Skeletal muscle satellite cell (primary cell): Measurements from ENCODE around the gene ADIPOR1.
"Not testable (repeated sequence)": the region's sequence is repeated elsewhere in the genome, so short reads cannot be mapped to it uniquely, and the experiment has no call there.

Experiments used
- H3K27me3 ChIP-seq: 2 replicates; pipeline ENCODE4 v1.7.0; 2013; ENCODE audit warnings: low read length; ENCODE audit not compliant: control insufficient read depth, insufficient read depth
- H3K36me3 ChIP-seq: 2 replicates; pipeline ENCODE4 v1.7.0; 2013; ENCODE audit warnings: mild to moderate bottlenecking, control low read depth, low read length; ENCODE audit not compliant: insufficient read depth
- H3K4me1 ChIP-seq: 2 replicates; pipeline ENCODE4 v1.7.0; 2013; ENCODE audit warnings: low read length; ENCODE audit not compliant: control insufficient read depth, insufficient read depth
- H3K4me2 ChIP-seq: 2 replicates; pipeline ENCODE4 v1.7.0; 2013; ENCODE audit warnings: mild to moderate bottlenecking, low read length
- H3K4me3 ChIP-seq: 2 replicates; pipeline ENCODE4 v1.7.0; 2013; ENCODE audit warnings: low read length
- H3K9ac ChIP-seq: 2 replicates; pipeline ENCODE4 v1.7.0; 2013; ENCODE audit warnings: mild to moderate bottlenecking, low read depth, low read length, moderate library complexity
- H3K9me3 ChIP-seq: replicated peaks from 2 replicates; pipeline ENCODE4 v1.7.0; 2013; ENCODE audit warnings: mild to moderate bottlenecking, control low read depth, low read length

Gene ADIPOR1

GRCh38 chr1:202932476-202932875 is 25.6 kb downstream of the ADIPOR1 start:
- peaks cover 3% of the 10 kb centered on the region for H3K27me3 ChIP-seq
- H3K9ac ChIP-seq: no peak overlapping the region
- H3K36me3 ChIP-seq: no peaks in the 10 kb centered on the region
- no peak overlapping the region for H3K4me2 ChIP-seq
- H3K9me3 ChIP-seq: no peaks in the 10 kb centered on the region
- H3K4me1 ChIP-seq: no peaks in the 10 kb centered on the region
- no peak overlapping the region for H3K4me3 ChIP-seq

- Histone ChIP-seq H3K36me3 (peaks cover 8% of the 10 kb centered on the region), H3K4me1 (peaks cover 8% of the 10 kb centered on the region), H3K4me3 (peak within 1 kb of the TSS; percentile 96), H3K9ac (peak within 1 kb of the TSS; percentile 92), H3K27me3 (no peaks in the 10 kb centered on the region), H3K9me3 (no peaks in the 10 kb centered on the region), H3K4me2 (peak within 1 kb of the TSS; percentile 96)
Observed at GRCh38 chr1:202926581-202927491, 31.3 kb downstream of the ADIPOR1 start, which contains the start of gene KLHL12. KLHL12 (minus strand) TSS chr1:202927234; CDS start chr1:202925162, 2,072 bp downstream.

GRCh38 chr1:202923533-202923932 is 34.6 kb downstream of the ADIPOR1 start:
- peaks cover 14% of the 10 kb centered on the region for H3K36me3 ChIP-seq
- no peak overlapping the region for H3K9ac ChIP-seq

GRCh38 chr1:202919615-202920014 is 38.5 kb downstream of the ADIPOR1 start:
- no peak overlapping the region for H3K4me2 ChIP-seq
- H3K36me3 ChIP-seq: peaks cover 44% of the 10 kb centered on the region

More at GRCh38 chr1:202923533-202923932, 34.6 kb downstream of the ADIPOR1 start:
- no peaks in the 10 kb centered on the region for H3K27me3 ChIP-seq
- H3K9me3 ChIP-seq: no peaks in the 10 kb centered on the region
- H3K4me2 ChIP-seq: no peak overlapping the region
- peaks cover 8% of the 10 kb centered on the region for H3K4me1 ChIP-seq
- H3K4me3 ChIP-seq: no peak overlapping the region

DNA sequence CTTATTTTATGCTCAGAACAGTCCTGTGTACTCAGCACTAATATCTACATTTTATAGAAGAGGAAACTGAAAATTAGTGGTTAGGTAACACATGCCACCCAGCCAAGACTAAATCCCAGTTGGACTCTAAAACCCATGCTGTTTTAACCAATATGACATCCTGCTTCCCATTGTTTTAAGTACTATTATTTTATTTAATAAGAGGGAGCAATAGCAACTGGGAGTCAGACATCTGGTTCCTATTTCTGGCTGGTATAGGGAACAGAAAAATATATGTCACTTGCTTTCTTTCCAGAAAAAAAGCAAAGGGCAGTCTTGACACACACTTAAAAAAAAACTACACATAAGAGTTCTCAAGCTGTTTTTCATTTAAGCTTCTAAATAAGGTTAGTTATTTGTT is 43.0 kb downstream of the ADIPOR1 start:
- Histone ChIP-seq H3K9me3 (no peaks in the 10 kb centered on the region), H3K4me3 (no peak overlapping the region), H3K36me3 (peaks cover 65% of the 10 kb centered on the region), H3K4me1 (no peaks in the 10 kb centered on the region), H3K27me3 (no peaks in the 10 kb centered on the region), H3K9ac (no peak overlapping the region), H3K4me2 (no peak overlapping the region)

More at GRCh38 chr1:202919615-202920014, 38.5 kb downstream of the ADIPOR1 start:
- H3K4me3 ChIP-seq: no peak overlapping the region
- no peaks in the 10 kb centered on the region for H3K27me3 ChIP-seq
- H3K4me1 ChIP-seq: no peaks in the 10 kb centered on the region
- no peaks in the 10 kb centered on the region for H3K9me3 ChIP-seq
- H3K9ac ChIP-seq: no peak overlapping the region

DNA sequence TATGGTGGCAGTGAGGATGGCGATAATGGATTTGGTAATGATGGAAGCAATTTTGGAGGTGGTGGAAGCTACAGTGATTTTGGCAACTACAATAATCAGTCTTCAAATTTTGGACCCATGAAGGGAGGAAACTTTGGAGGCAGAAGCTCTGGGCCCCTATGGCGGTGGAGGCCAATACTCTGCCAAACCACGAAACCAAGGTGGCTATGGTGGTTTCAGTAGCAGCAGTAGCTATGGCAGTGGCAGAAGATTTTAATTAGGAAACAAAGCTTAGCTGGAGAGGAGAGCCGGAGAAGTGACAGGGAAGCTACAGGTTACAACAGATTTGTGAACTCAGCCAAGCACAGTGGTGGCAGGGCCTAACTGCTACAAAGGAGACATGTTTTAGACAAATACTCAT is 45.6 kb downstream of the ADIPOR1 start:
- H3K9ac ChIP-seq, H3K4me1 ChIP-seq, H3K9me3 ChIP-seq, H3K4me2 ChIP-seq, H3K4me3 ChIP-seq, H3K27me3 ChIP-seq: not testable (repeated sequence)
- H3K36me3 ChIP-seq: peaks cover 77% of the 10 kb centered on the region

DNA sequence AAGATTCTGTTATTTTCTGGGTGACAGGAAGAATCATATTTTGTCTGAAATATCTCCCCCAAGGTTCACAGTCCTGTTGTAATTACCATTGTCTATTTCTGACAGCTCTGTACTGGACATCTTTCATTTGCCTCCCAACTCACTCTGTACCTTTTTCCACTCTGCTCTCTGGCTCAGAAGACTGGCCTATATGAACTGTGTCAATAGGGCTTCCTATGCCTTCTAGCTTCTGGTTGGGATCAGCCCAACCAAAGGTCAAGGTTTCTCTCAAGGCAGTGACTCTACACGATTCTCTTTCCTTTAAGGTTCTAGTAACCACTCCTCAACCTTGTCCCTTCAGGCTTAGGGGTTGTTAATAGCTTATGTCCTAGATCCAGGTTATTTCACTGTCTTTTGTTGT is 48.6 kb downstream of the ADIPOR1 start:
- no peak overlapping the region for H3K4me3 ChIP-seq
- no peaks in the 10 kb centered on the region for H3K9me3 ChIP-seq
- H3K9ac ChIP-seq: no peak overlapping the region
- no peaks in the 10 kb centered on the region for H3K4me1 ChIP-seq
- no peak overlapping the region for H3K4me2 ChIP-seq
- no peaks in the 10 kb centered on the region for H3K27me3 ChIP-seq
- peaks cover 58% of the 10 kb centered on the region for H3K36me3 ChIP-seq

DNA sequence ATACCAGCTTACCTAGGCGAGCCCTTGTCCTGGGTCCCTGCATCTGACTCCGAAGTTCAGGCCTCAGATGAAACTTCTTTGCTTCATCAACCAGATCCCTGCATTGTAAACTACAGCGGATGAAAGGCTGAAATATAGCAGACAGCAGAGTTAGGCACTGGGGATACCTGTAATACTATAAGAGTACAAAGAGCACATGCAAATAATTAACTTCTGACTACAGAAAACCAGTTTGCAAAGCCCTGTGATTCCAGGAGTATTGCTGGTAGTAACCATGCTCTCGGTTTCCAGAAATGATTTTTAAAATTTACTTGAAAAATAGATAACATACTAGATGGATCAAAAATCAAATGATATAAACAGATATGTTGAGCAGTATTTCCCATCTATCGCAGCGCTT is 49.1 kb downstream of the ADIPOR1 start:
- Histone ChIP-seq H3K4me1 (no peaks in the 10 kb centered on the region), H3K4me3 (no peak overlapping the region), H3K9me3 (no peaks in the 10 kb centered on the region), H3K27me3 (no peaks in the 10 kb centered on the region), H3K9ac (no peak overlapping the region), H3K4me2 (no peak overlapping the region), H3K36me3 (peaks cover 55% of the 10 kb centered on the region)

DNA sequence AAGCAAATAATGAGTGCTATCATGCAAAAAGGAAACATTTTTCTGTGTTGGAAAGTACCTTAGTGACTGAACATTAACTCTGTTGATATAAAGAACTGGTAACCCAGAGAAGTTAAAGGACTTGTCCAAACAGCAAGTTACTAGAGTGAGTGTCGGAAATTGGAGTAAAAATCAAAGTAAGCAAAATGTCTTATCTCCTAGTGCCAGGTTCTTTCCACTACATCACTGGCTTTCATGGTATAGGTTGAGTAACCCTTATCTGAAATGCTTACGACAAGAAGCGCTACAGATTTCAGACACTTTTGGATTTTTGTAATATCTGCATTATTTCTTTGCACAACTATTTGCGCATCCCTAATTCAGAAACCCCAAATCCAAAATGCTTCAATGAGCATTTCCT is 52.8 kb downstream of the ADIPOR1 start:
- no peak overlapping the region for H3K9ac ChIP-seq
- H3K4me3 ChIP-seq: no peak overlapping the region
- no peaks in the 10 kb centered on the region for H3K27me3 ChIP-seq
- H3K4me1 ChIP-seq: no peaks in the 10 kb centered on the region
- H3K9me3 ChIP-seq: no peaks in the 10 kb centered on the region
- peaks cover 31% of the 10 kb centered on the region for H3K36me3 ChIP-seq
- no peak overlapping the region for H3K4me2 ChIP-seq

DNA sequence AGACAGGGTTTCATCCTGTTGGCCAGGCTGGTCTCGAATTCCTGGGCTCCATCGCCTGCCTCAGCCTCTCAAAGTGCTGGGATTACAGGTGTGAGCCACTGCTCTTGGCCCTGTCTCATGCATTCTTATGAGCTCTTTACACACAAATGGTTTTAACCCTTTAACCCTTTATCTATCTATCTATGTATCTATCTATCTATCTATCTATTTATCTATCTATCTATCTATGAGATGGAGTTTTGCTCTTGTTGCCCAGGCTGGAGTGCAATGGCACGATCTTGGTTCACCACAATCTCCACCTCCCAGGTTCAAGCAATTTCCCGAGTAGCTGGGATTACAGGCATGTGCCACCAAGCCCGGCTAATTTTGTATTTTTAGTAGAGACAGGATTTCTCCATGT is 54.3 kb downstream of the ADIPOR1 start:
- not testable (repeated sequence) for H3K9me3 ChIP-seq, H3K27me3 ChIP-seq, H3K4me2 ChIP-seq, H3K9ac ChIP-seq, H3K4me3 ChIP-seq, H3K4me1 ChIP-seq
- H3K36me3 ChIP-seq: peaks cover 21% of the 10 kb centered on the region

- H3K4me1 ChIP-seq: no peaks in the 10 kb centered on the region
- no peak overlapping the region for H3K4me2 ChIP-seq
- peaks cover 14% of the 10 kb centered on the region for H3K36me3 ChIP-seq
- H3K9ac ChIP-seq: no peak overlapping the region
- no peaks in the 10 kb centered on the region for H3K27me3 ChIP-seq
- no peak overlapping the region for H3K4me3 ChIP-seq
- H3K9me3 ChIP-seq: no peaks in the 10 kb centered on the region
Observed at GRCh38 chr1:202901555-202901954, 56.6 kb downstream of the ADIPOR1 start.

- no peak overlapping the region for H3K4me3 ChIP-seq
- H3K9ac ChIP-seq: no peak overlapping the region
- no peaks in the 10 kb centered on the region for H3K27me3 ChIP-seq
- H3K4me1 ChIP-seq: peaks cover 10% of the 10 kb centered on the region
- no peaks in the 10 kb centered on the region for H3K9me3 ChIP-seq
- H3K4me2 ChIP-seq: no peak overlapping the region
- peaks cover 59% of the 10 kb centered on the region for H3K36me3 ChIP-seq
Observed at GRCh38 chr1:202892501-202892900, 65.6 kb downstream of the ADIPOR1 start.
